SU-DHL-6 (cell line): ENCODE data around the gene DNER.
"Not testable (repeated sequence)": the region's sequence is repeated elsewhere in the genome, so short reads cannot be mapped to it uniquely, and the experiment has no call there.

ENCODE experiments used
- H2AFZ ChIP-seq: fragments of 200-600 bp; sonication (generic); 2 replicates; pipeline ENCODE4 v1.6.1; 2014; ENCODE audit warnings: low read depth, mild to moderate bottlenecking, moderate library complexity, mixed read lengths, antibody characterized with exemption, low read length; ENCODE audit not compliant: severe bottlenecking
- H3F3A ChIP-seq: fragments of 200-600 bp; shearing (Covaris generic); 2 replicates; pipeline ENCODE4 v1.6.0; 2016; ENCODE audit warnings: antibody characterized with exemption, mild to moderate bottlenecking; ENCODE audit not compliant: insufficient read depth
- H3K27ac ChIP-seq: fragments of 200-600 bp; sonication (generic); 2 replicates; pipeline ENCODE4 v1.5.1; 2016; ENCODE audit warnings: low read depth, mild to moderate bottlenecking, low read length, moderate library complexity, mixed read lengths
- H3K27me3 ChIP-seq: fragments of 200-600 bp; sonication (generic), shearing (Covaris generic); 2 replicates; pipeline ENCODE4 v1.6.0; 2014; ENCODE audit warnings: mild to moderate bottlenecking, low read length
- H3K36me3 ChIP-seq: fragments of 200-600 bp; sonication (generic); 2 replicates; pipeline ENCODE4 v1.6.1; 2014; ENCODE audit warnings: mild to moderate bottlenecking, low read length, mixed read lengths
- H3K4me2 ChIP-seq: fragments of 300-600, 200-600 bp; shearing (Covaris generic), sonication (generic); 2 replicates; pipeline ENCODE4 v1.6.0; 2014; ENCODE audit warnings: low read length, low read depth, mild to moderate bottlenecking; ENCODE audit not compliant: poor library complexity, severe bottlenecking
- H3K4me3 ChIP-seq: fragments of 200-600 bp; sonication (generic); 2 replicates; pipeline ENCODE4 v1.5.1; 2014; ENCODE audit warnings: antibody characterized with exemption, low read length, mild to moderate bottlenecking, mixed read lengths; ENCODE audit not compliant: insufficient read depth, poor library complexity, severe bottlenecking
- H3K79me2 ChIP-seq: fragments of 200-600 bp; sonication (generic); 2 replicates; pipeline ENCODE4 v1.6.1; 2014; ENCODE audit warnings: mild to moderate bottlenecking, low read length, moderate library complexity; ENCODE audit not compliant: insufficient read depth
- H3K9ac ChIP-seq: fragments of 200-600 bp; sonication (generic); 2 replicates; pipeline ENCODE4 v1.7.0; 2014; ENCODE audit warnings: mild to moderate bottlenecking, low read length
- H3K9me2 ChIP-seq: fragments of 200-600 bp; sonication (generic); replicated peaks from 2 replicates; pipeline ENCODE4 v1.6.1; 2014; ENCODE audit warnings: low read length; ENCODE audit not compliant: insufficient read depth
- H3K9me3 ChIP-seq: fragments of 200-600 bp; sonication (generic); 2 replicates; pipeline ENCODE4 v1.6.1; 2014; ENCODE audit warnings: low read length, mixed read lengths; ENCODE audit not compliant: insufficient read depth
- H4K20me1 ChIP-seq: fragments of 200-600 bp; sonication (generic); 2 replicates; pipeline ENCODE4 v1.6.1; 2014; ENCODE audit warnings: low read depth, mild to moderate bottlenecking, antibody characterized with exemption, low read length, moderate library complexity, mixed read lengths
- EZH2phosphoT487 ChIP-seq: fragments of 200-600 bp; sonication (generic), shearing (Covaris generic); conservative IDR thresholded peaks from 2 replicates; pipeline ENCODE4 v1.6.1; 2018; ENCODE audit warnings: mild to moderate bottlenecking, antibody characterized with exemption, low read length, moderate library complexity, mixed read lengths
- TF ChIP-seq, protein P1 (sequence below): fragments of 200-600 bp; sonication (generic); IDR thresholded peaks from one replicate; pipeline ENCODE4 v1.5.1; 2017; ENCODE audit warnings: antibody characterized with exemption, mild to moderate bottlenecking, low read length, moderate library complexity; ENCODE audit not compliant: insufficient read depth, poor library complexity, severe bottlenecking

Gene DNER

DNA sequence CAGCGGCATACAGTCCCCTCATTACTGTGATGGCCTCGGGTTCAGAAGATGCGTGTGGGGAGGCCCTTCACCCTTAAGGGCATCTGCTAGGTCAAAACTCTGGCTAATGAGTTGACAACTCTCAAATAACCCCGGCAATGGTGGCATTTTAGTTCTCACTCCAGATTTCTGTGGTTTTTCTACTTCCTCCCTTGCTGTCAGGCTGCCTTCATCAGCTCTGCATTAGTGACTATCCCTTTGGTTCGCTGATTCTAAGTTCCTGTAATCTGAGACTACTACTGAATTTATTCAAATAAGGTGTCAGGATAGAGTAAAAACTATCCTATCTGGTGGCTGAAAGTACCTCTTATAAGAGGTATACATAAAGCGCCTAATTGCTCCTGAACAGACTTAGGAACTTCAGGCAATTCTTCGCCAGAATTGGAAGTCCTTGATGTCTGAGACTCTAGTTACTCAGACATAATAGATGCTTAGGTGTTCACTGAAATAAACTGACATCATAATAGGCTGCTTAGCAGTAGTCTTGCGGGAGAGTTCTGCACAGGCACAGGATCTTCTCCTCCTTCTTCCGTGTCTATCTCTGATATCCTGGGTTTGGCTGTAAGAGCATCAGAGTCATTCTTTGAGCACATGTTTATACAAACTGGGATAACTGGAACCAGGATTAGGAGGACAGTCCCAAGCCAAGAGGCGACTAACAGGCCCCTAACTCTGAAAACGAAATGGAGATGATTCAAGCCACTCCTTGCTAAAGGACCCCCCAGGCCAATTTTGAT, 194.5 kb downstream of the DNER start:
- no peaks in the 10 kb centered on the region for H3K36me3 ChIP-seq
- H4K20me1 ChIP-seq: no peaks in the 10 kb centered on the region
- H3K4me2 ChIP-seq: peak overlapping the region; percentile 14
- no peaks in the 10 kb centered on the region for H3K9me2 ChIP-seq
- H3K79me2 ChIP-seq: no peaks in the 10 kb centered on the region
- H2AFZ ChIP-seq: no peak overlapping the region
- H3K4me3 ChIP-seq: no peak overlapping the region
- H3F3A ChIP-seq: no peaks in the 10 kb centered on the region
- no peak overlapping the region for H3K27ac ChIP-seq
- no peaks in the 10 kb centered on the region for H3K9me3 ChIP-seq
- H3K27me3 ChIP-seq: no peaks in the 10 kb centered on the region
- H3K9ac ChIP-seq: no peak overlapping the region
- TF ChIP-seq EZH2phosphoT487: no peak
- TF ChIP-seq, protein P1, sequence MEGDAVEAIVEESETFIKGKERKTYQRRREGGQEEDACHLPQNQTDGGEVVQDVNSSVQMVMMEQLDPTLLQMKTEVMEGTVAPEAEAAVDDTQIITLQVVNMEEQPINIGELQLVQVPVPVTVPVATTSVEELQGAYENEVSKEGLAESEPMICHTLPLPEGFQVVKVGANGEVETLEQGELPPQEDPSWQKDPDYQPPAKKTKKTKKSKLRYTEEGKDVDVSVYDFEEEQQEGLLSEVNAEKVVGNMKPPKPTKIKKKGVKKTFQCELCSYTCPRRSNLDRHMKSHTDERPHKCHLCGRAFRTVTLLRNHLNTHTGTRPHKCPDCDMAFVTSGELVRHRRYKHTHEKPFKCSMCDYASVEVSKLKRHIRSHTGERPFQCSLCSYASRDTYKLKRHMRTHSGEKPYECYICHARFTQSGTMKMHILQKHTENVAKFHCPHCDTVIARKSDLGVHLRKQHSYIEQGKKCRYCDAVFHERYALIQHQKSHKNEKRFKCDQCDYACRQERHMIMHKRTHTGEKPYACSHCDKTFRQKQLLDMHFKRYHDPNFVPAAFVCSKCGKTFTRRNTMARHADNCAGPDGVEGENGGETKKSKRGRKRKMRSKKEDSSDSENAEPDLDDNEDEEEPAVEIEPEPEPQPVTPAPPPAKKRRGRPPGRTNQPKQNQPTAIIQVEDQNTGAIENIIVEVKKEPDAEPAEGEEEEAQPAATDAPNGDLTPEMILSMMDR: no peak

DNA sequence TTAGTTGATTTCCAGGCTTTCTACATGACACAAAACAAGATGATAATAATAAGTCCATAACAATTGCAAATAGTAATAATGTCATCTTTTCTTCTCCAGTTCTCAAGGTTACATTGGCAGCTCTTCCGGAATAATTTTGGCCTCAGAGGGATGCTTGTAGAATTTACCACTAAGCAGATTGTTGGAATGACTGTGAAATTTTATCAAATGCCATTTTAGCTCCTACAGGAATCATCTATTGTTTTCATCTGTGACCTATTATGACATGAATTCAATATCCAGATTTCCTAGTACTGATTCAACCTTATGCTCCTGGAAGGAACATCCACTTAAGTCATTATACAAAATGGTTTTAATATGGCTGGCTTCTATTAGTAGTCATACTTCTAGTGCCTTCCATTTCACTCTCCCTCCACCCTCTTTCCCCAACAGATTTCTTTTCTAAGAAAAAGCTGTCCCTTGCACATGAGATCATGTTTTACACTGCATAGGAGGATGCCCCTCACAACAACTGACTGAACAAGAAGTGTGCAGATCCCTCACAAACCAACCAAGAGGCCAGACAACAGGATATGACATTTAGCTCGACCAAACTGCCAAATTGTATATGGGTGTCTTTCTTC, 200.0 kb downstream of the DNER start:
- Histone ChIP-seq H3K9ac (no peak overlapping the region), H3K27ac (no peak overlapping the region)
- no peak for TF ChIP-seq EZH2phosphoT487
- TF ChIP-seq, protein P1: no peak

DNA sequence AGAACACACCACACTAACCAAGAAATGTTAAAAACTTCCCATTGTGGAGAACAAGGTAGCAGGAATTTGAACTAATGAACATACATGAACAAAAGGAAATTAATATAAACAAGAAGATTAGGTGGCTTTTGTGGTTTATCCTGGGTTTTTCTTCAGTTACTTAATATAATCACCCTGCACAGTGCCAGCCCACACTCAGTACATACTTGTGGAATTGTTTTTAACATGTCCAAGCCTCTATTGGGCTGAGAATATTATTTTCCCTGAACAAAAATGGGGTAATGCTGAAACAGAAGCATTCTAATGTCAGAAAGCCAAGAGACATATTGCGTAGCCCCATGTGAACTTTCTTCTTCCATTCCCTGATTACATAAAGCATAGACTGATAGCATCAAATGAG, 202.8 kb downstream of the DNER start:
- no peak overlapping the region for H3K4me2 ChIP-seq
- H3K9me2 ChIP-seq: no peaks in the 10 kb centered on the region
- H3K27me3 ChIP-seq: no peaks in the 10 kb centered on the region
- H3K9ac ChIP-seq: no peak overlapping the region
- no peak overlapping the region for H2AFZ ChIP-seq
- no peaks in the 10 kb centered on the region for H4K20me1 ChIP-seq
- H3K9me3 ChIP-seq: no peaks in the 10 kb centered on the region
- no peaks in the 10 kb centered on the region for H3K79me2 ChIP-seq
- TF ChIP-seq, protein P1: no peak
- TF ChIP-seq EZH2phosphoT487: no peak
- no peak overlapping the region for H3K4me3 ChIP-seq
- no peak overlapping the region for H3K27ac ChIP-seq
- no peaks in the 10 kb centered on the region for H3K36me3 ChIP-seq
- H3F3A ChIP-seq: no peaks in the 10 kb centered on the region

More for the DNA sequence above, 200.0 kb downstream of the DNER start:
- no peaks in the 10 kb centered on the region for H3K9me2 ChIP-seq
- no peaks in the 10 kb centered on the region for H3K9me3 ChIP-seq
- H3K4me2 ChIP-seq: no peak overlapping the region
- H3K4me3 ChIP-seq: no peak overlapping the region
- H4K20me1 ChIP-seq: no peaks in the 10 kb centered on the region
- H3K27me3 ChIP-seq: no peaks in the 10 kb centered on the region
- no peaks in the 10 kb centered on the region for H3F3A ChIP-seq
- H2AFZ ChIP-seq: no peak overlapping the region
- H3K79me2 ChIP-seq: no peaks in the 10 kb centered on the region
- no peaks in the 10 kb centered on the region for H3K36me3 ChIP-seq

DNA sequence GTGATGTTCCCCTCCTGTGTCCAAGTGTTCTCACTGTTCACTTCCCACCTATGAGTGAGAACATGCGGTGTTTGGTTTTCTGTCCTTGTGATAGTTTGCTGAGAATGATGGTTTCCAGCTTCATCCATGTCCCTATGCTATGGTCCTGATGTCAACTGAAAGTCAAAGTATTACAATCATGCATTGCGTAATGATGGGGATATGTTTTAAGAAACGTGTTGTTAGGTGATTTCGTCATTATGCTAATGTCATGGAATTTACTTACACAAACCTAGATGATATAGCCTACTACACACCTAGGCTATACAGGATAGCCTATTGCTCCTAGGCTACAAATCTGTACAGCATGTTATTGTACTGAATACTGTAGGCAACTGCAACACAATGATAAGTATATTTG, 207.7 kb downstream of the DNER start:
- H3K27ac ChIP-seq, H3K79me2 ChIP-seq, H3K4me2 ChIP-seq, H3K9me2 ChIP-seq, H3K27me3 ChIP-seq, H3K36me3 ChIP-seq, H3K4me3 ChIP-seq, H3F3A ChIP-seq, H2AFZ ChIP-seq, H3K9ac ChIP-seq, H3K9me3 ChIP-seq, H4K20me1 ChIP-seq: not testable (repeated sequence)
